AG04449 (cell line): ENCODE data around the gene RNLS.
"Not testable (repeated sequence)": the region's sequence is repeated elsewhere in the genome, so short reads cannot be mapped to it uniquely, and the experiment has no call there.

Source experiments
- CTCF ChIA-PET: fragments of 350-600 bp; formaldehyde crosslinking; extraction: SDS; loops from one replicate; lab custom pipeline; 2021; ENCODE audit warnings: antibody characterized with exemption; lab: Yijun Ruan, JAX
- POLR2A ChIA-PET: fragments of 400-600, 350-600 bp; formaldehyde crosslinking; extraction: SDS; loops from one replicate; lab custom pipeline; 2020; ENCODE audit warnings: antibody characterized with exemption, inconsistent platforms; lab: Yijun Ruan, JAX
- DNase-seq: peaks from one replicate; pipeline ENCODE4 v3.0.0-alpha.2; 2010; ENCODE audit warnings: low read depth, low spot score
- H3K4me3 ChIP-seq: 2 replicates; pipeline ENCODE4 v1.5.1; 2011; ENCODE audit warnings: low read depth, mild to moderate bottlenecking, control low read depth, low read length
- CTCF ChIP-seq: IDR thresholded peaks from one replicate; pipeline ENCODE4 v1.5.1; 2011; ENCODE audit warnings: mild to moderate bottlenecking, moderate library complexity, low read length, control low read depth, inconsistent platforms; ENCODE audit not compliant: insufficient read depth; ENCODE audit errors: missing control alignments

RNLS gene

DNA sequence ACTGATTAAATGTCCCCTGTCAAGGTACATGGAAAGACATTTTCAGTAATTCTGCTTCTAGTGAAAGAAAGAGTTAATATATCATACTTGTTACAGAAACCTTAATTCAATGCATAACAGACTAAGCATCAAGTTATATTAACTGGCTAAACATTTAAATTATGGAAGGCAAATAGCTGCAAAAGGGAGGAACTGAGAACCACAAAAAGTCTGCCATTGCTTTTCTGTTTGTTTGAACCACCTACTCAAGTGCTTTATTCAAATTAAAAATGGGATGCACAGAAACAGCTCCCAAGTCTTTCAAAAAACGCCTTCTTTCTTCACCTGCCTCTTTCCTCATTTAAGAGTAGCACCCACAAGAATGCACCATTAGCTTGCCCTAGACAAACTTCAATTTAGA is 271.9 kb downstream of the RNLS start:
- no peak for TF ChIP-seq CTCF
- ChIA-PET POLR2A (no interaction called here), CTCF (no interaction called here)
- DNase-seq: no peak
- H3K4me3 ChIP-seq: no peak overlapping the region

GRCh38 chr10:88309365-88309764 is 273.8 kb downstream of the RNLS start:
- CTCF ChIA-PET: interaction anchor here (0.8 kb wide), 1 partner anchor 10 kb away, joined by 3 read pairs; no protein-coding TSS in a partner anchor
- TF ChIP-seq CTCF: no peak
- POLR2A ChIA-PET: no interaction called here
- no peak for DNase-seq
- H3K4me3 ChIP-seq: no peak overlapping the region

GRCh38 chr10:88308361-88308760 is 274.8 kb downstream of the RNLS start:
- CTCF ChIA-PET, H3K4me3 ChIP-seq, POLR2A ChIA-PET, DNase-seq: not testable (repeated sequence)

GRCh38 chr10:88299787-88300186 is 283.3 kb downstream of the RNLS start:
- POLR2A ChIA-PET: no interaction called here
- DNase-seq: no peak
- TF ChIP-seq CTCF: no peak
- no peak overlapping the region for H3K4me3 ChIP-seq
- CTCF ChIA-PET: no interaction called here

DNA sequence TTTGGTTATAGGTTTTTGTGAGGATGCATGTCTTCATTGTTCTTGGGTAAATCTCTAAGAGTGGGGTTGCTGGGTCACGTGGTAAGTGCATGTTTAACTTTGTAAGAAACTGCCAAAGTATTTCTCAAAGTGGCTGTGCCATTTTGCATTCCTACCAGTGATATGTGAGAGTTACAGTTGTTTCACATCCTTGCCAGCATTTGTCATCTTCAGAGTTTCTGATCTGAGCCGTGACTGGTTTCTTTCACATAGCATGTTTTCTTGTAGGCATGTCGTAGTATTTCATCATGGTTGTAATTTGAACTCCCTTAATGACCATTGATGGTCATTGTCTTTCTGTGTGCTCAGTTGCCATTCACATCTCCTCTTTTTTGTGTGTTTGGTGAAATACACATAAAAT is 286.0 kb downstream of the RNLS start:
- DNase-seq: no peak
- TF ChIP-seq CTCF: no peak
- ChIA-PET CTCF (no interaction called here), POLR2A (no interaction called here)
- no peak overlapping the region for H3K4me3 ChIP-seq

GRCh38 chr10:88293651-88294230 is 289.4 kb downstream of the RNLS start:
- ChIA-PET CTCF (interaction anchor here (1.6 to 1.7 kb wide), 2 partner anchors 13 to 92 kb away, joined by 3 to 6 read pairs; no protein-coding TSS in a partner anchor), POLR2A (no interaction called here)
- DNase-seq: no peak
- no peak overlapping the region for H3K4me3 ChIP-seq
- no peak for TF ChIP-seq CTCF

DNA sequence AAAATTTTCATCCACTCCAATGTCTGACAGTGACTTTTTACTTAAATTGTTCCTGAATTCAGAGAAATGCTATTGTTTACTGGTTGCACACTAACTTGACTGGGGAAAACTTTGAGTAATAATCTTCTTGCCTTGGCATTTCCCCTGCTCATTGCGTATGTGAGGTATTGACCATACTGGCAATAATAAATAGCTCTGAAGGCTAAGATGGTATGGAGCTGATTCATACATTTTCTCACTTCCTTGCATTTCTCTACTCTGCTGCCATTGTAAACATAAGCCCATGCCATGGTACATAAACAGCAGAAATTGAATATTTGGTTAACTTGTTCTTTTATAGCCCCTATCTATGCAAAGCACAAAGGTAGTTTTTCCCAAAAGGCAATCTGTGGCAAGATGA is 290.0 kb downstream of the RNLS start:
- TF ChIP-seq CTCF: no peak
- ChIA-PET POLR2A (no interaction called here), CTCF (interaction anchor here (1.5 to 1.7 kb wide), 3 partner anchors 12 to 96 kb away, joined by 3 to 7 read pairs (median 6); no protein-coding TSS in a partner anchor)
- H3K4me3 ChIP-seq: no peak overlapping the region
- peak; percentile 28 for DNase-seq
